ENCODE results near the gene SUGP2. TPM values are rescaled to one million over a fixed set of nuclear protein-coding genes. Genes with fewer than 3 reads are reported as not detected.

Gene SUGP2
- polyA plus RNA-seq, 3 donors, result 7.6 to 143 (median 8.2) TPM

- Histone ChIP-seq H3K36me3 (replicated peaks in 1 of 2; ENCODE audit: control insufficient read depth in 1 of 2, insufficient read depth in 2 of 2, low read length in 2 of 2) (peaks cover 12 to 16% of the 10 kb centered on the region in 2 donors), H3K27ac (ENCODE audit: low read depth in 1 of 2, low read length in 2 of 2) (no peak overlapping the region), H3K79me2 (ENCODE audit: insufficient read depth, low read length) (no peaks in the 10 kb centered on the region), H3K4me2 (replicated peaks; ENCODE audit: extremely low read depth, low read length, poor library complexity, severe bottlenecking) (no peak overlapping the region), H3K9ac (ENCODE audit: insufficient read depth, low read length, poor library complexity, severe bottlenecking) (no peak overlapping the region), H3K27me3 (ENCODE audit: control insufficient read depth in 2 of 2, insufficient read depth in 2 of 2, low read length in 2 of 2) (no peaks in the 10 kb centered on the region), H4K20me1 (ENCODE audit: insufficient read depth, low read length) (no peaks in the 10 kb centered on the region), H3K9me3 (replicated peaks in 1 of 2; ENCODE audit: control insufficient read depth in 1 of 2, insufficient read depth in 1 of 2, low read length in 2 of 2) (no peaks in the 10 kb centered on the region), H2AFZ (ENCODE audit: insufficient read depth, low read depth, low read length, poor library complexity, severe bottlenecking) (no peak overlapping the region), H3K4me1 (ENCODE audit: control insufficient read depth in 1 of 2, insufficient read depth in 2 of 2, low read length in 2 of 2) (peaks cover 32 to 37% of the 10 kb centered on the region in 2 donors), H3K4me3 (replicated peaks in 1 of 3; ENCODE audit: low read depth in 2 of 3, low read length in 3 of 3) (no peak overlapping the region)
- H3K4me3 Mint-ChIP-seq, result no peak overlapping the region
- H3K27ac Mint-ChIP-seq, result peak overlapping the region in 2 of 7 donors; percentile 57 to 60
- no peaks in the 10 kb centered on the region for H3K9me3 Mint-ChIP-seq
- 50% methylated on average over 2 of the region's 4 CpGs for WGBS (ENCODE audit: insufficient coverage)
- peaks cover 35% of the 10 kb centered on the region for H3K4me1 Mint-ChIP-seq
- H3K27me3 Mint-ChIP-seq (ENCODE audit: low read depth in 3 of 3), result peaks cover 0 to 3% (median 0%) of the 10 kb centered on the region in 3 donors
- DNase-seq, result no peak
- TF ChIP-seq CTCF (IDR thresholded peaks at IDR 0.05), result no peak
- intact Hi-C loops (cut with micrococcal nuclease), result loop anchor here (1.0 to 5.0 kb wide), 5 partner anchors 21 to 70 kb away; partner anchors contain the start of gene HOMER3 (in 2 of the 2)
- peaks cover 11 to 17% of the 10 kb centered on the region in 2 donors for H3K36me3 Mint-ChIP-seq
Measured at GRCh38 chr19:18987456-18987855, 45.9 kb downstream of the SUGP2 start.

GRCh38 chr19:18985257-18985656 lies 48.1 kb downstream of the SUGP2 start:
- WGBS (ENCODE audit: insufficient coverage), result no CpG with 5 or more reads among the region's 7 CpGs
- peak overlapping the region in 1 of 3 experiments; percentile 16 for H3K4me3 ChIP-seq (replicated peaks in 1 of 3; ENCODE audit: low read depth in 2 of 3, low read length in 3 of 3)
- H3K27me3 ChIP-seq (ENCODE audit: control insufficient read depth in 2 of 2, insufficient read depth in 2 of 2, low read length in 2 of 2), result no peaks in the 10 kb centered on the region
- peak overlapping the region; percentile 37 for H2AFZ ChIP-seq (ENCODE audit: insufficient read depth, low read depth, low read length, poor library complexity, severe bottlenecking)
- no peak for TF ChIP-seq CTCF (IDR thresholded peaks at IDR 0.05)
- H3K9ac ChIP-seq (ENCODE audit: insufficient read depth, low read length, poor library complexity, severe bottlenecking), result peak overlapping the region; percentile 39
- peak overlapping the region; percentile 77 to 82 for H3K27ac ChIP-seq (ENCODE audit: low read depth in 1 of 2, low read length in 2 of 2)
- Mint-ChIP-seq H3K36me3 (no peaks in the 10 kb centered on the region), H3K4me1 (peaks cover 35% of the 10 kb centered on the region), H3K4me3 (peak overlapping the region; percentile 39 to 43), H3K9me3 (no peaks in the 10 kb centered on the region), H3K27me3 (ENCODE audit: low read depth in 3 of 3) (peaks cover 0 to 3% (median 0%) of the 10 kb centered on the region in 3 donors), H3K27ac (peak overlapping the region; percentile 85 to 96 (median 93))
- no peaks in the 10 kb centered on the region for H3K36me3 ChIP-seq (replicated peaks in 1 of 2; ENCODE audit: control insufficient read depth in 1 of 2, insufficient read depth in 2 of 2, low read length in 2 of 2)
- intact Hi-C loops (cut with micrococcal nuclease), result loop anchor here in 1 of 2 donors (5.0 kb wide), 1 partner anchor 43 kb away; the partner anchor contains the start of gene HOMER3
- no peaks in the 10 kb centered on the region for H4K20me1 ChIP-seq (ENCODE audit: insufficient read depth, low read length)
- peak overlapping the region; percentile 43 for H3K4me2 ChIP-seq (replicated peaks; ENCODE audit: extremely low read depth, low read length, poor library complexity, severe bottlenecking)
- peaks cover 32 to 37% of the 10 kb centered on the region in 2 donors for H3K4me1 ChIP-seq (ENCODE audit: control insufficient read depth in 1 of 2, insufficient read depth in 2 of 2, low read length in 2 of 2)
- H3K79me2 ChIP-seq (ENCODE audit: insufficient read depth, low read length), result no peaks in the 10 kb centered on the region
- peak; percentile 70 to 83 (median 75) for DNase-seq
- no peaks in the 10 kb centered on the region for H3K9me3 ChIP-seq (replicated peaks in 1 of 2; ENCODE audit: control insufficient read depth in 1 of 2, insufficient read depth in 1 of 2, low read length in 2 of 2)
